Fibroblast of lung (primary cell): ENCODE results near the gene EIF4B.

Source experiments
- EZH2 ChIP-seq: IDR thresholded peaks from 2 replicates; pipeline ENCODE4 v1.5.1; 2012; ENCODE audit warnings: low read length, control low read depth, mild to moderate bottlenecking; ENCODE audit errors: missing control alignments
- TF ChIP-seq, protein P1 (sequence below), 2 donors: IDR thresholded peaks in 1 of 2; conservative IDR thresholded peaks in 1 of 2; 1 replicate in 1 of 2; 2 replicates in 1 of 2; pipeline ENCODE4 v1.5.1; 2011 to 2012; ENCODE audit warnings: low read length in 2 of 2, control low read depth in 1 of 2, inconsistent platforms in 1 of 2, low read depth in 1 of 2, mild to moderate bottlenecking in 1 of 2

DNA sequence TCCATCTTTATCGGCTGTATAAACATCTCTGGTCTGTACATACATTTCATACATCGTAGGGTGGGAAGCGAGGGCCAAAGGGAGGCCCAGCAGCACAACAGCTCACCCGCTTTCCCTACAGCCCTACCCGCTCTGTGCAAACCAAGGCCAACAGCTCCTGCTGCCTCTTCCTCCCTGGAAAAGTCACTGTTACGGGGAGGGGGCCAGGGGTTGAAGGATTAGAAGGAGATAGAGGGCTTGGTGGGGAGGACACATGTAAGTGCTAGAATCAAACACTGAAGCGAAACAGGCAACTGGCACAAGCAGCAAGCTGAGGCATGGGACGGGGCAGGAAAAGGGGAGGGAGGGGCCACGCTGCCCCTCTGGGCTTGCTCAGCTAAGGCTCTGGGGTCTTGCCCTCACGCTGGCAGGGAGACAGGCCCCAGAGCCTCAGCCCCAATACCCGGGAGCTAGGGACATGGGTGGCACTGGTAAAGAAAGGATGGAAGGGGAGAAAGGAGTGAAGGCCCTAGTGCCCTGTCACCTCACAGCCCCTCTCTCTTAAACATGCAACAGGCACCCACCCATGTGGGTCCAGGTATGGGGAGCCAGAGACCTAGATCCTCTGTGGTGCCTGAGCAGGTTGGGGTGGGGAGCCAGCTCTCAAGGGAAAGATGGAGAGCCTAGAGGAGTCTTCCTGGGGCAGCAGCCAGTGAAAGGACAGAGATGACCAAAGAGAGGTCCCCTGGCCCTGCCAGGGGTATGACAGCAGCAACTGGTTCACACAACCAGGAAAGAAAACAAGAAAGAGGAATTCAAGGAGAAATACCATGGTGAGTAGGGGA, 58.6 kb downstream of the EIF4B start:
- TF ChIP-seq, protein P1, sequence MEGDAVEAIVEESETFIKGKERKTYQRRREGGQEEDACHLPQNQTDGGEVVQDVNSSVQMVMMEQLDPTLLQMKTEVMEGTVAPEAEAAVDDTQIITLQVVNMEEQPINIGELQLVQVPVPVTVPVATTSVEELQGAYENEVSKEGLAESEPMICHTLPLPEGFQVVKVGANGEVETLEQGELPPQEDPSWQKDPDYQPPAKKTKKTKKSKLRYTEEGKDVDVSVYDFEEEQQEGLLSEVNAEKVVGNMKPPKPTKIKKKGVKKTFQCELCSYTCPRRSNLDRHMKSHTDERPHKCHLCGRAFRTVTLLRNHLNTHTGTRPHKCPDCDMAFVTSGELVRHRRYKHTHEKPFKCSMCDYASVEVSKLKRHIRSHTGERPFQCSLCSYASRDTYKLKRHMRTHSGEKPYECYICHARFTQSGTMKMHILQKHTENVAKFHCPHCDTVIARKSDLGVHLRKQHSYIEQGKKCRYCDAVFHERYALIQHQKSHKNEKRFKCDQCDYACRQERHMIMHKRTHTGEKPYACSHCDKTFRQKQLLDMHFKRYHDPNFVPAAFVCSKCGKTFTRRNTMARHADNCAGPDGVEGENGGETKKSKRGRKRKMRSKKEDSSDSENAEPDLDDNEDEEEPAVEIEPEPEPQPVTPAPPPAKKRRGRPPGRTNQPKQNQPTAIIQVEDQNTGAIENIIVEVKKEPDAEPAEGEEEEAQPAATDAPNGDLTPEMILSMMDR (conservative IDR thresholded peaks at IDR 0.05 in 1 of 2, IDR thresholded peaks at IDR 0.05 in 1 of 2; ENCODE audit: low read depth in 1 of 2, low read length in 2 of 2): no peak
- no peak for TF ChIP-seq EZH2
